ENCODE data around the gene EPC1.
"Not testable (repeated sequence)": the region's sequence is repeated elsewhere in the genome, so short reads cannot be mapped to it uniquely, and the experiment has no call there.

DNA sequence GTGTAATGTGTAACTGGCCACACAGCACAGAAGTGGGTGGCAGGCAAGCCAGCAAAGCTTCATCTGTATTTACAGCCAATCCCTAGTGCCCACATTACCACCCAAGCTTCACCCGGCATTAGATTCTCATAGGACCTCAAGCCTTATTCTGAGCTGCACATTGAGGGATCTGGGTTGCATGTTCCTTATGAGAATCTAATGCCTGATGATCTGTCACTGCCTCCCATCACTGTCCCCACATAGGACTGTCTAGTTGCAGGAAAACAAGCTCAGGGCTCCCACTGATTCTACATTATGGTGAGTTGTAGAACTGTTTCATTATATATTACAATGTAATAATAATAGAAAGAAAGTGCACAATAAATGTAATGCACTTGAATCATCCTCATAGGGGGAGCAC is 7.7 kb upstream of the EPC1 start:
- not testable (repeated sequence) for TF ChIP-seq POLR2A (IDR thresholded peaks at IDR 0.05; ENCODE audit: low read depth, low read length); NFYB (IDR thresholded peaks at IDR 0.05; ENCODE audit: insufficient read depth, low read depth, low read length); RAD21 (IDR thresholded peaks at IDR 0.05; ENCODE audit: insufficient read depth, low read depth, low read length); MTA2 (IDR thresholded peaks at IDR 0.05; ENCODE audit: low read depth); POLR2AphosphoS5 (IDR thresholded peaks at IDR 0.05; ENCODE audit: low read length)
- TF ChIP-seq, protein P1, sequence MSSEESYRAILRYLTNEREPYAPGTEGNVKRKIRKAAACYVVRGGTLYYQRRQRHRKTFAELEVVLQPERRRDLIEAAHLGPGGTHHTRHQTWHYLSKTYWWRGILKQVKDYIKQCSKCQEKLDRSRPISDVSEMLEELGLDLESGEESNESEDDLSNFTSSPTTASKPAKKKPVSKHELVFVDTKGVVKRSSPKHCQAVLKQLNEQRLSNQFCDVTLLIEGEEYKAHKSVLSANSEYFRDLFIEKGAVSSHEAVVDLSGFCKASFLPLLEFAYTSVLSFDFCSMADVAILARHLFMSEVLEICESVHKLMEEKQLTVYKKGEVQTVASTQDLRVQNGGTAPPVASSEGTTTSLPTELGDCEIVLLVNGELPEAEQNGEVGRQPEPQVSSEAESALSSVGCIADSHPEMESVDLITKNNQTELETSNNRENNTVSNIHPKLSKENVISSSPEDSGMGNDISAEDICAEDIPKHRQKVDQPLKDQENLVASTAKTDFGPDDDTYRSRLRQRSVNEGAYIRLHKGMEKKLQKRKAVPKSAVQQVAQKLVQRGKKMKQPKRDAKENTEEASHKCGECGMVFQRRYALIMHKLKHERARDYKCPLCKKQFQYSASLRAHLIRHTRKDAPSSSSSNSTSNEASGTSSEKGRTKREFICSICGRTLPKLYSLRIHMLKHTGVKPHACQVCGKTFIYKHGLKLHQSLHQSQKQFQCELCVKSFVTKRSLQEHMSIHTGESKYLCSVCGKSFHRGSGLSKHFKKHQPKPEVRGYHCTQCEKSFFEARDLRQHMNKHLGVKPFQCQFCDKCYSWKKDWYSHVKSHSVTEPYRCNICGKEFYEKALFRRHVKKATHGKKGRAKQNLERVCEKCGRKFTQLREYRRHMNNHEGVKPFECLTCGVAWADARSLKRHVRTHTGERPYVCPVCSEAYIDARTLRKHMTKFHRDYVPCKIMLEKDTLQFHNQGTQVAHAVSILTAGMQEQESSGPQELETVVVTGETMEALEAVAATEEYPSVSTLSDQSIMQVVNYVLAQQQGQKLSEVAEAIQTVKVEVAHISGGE (CRISPR knock-in tag; IDR thresholded peaks at IDR 0.05) = not testable (repeated sequence)
- TF ChIP-seq, protein P2, sequence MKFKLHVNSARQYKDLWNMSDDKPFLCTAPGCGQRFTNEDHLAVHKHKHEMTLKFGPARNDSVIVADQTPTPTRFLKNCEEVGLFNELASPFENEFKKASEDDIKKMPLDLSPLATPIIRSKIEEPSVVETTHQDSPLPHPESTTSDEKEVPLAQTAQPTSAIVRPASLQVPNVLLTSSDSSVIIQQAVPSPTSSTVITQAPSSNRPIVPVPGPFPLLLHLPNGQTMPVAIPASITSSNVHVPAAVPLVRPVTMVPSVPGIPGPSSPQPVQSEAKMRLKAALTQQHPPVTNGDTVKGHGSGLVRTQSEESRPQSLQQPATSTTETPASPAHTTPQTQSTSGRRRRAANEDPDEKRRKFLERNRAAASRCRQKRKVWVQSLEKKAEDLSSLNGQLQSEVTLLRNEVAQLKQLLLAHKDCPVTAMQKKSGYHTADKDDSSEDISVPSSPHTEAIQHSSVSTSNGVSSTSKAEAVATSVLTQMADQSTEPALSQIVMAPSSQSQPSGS (IDR thresholded peaks at IDR 0.05; ENCODE audit: low read length) = not testable (repeated sequence)

Measured in GM12878 (cell line).